Measurements from ENCODE around the gene CDKAL1.

The CDKAL1 gene

DNA sequence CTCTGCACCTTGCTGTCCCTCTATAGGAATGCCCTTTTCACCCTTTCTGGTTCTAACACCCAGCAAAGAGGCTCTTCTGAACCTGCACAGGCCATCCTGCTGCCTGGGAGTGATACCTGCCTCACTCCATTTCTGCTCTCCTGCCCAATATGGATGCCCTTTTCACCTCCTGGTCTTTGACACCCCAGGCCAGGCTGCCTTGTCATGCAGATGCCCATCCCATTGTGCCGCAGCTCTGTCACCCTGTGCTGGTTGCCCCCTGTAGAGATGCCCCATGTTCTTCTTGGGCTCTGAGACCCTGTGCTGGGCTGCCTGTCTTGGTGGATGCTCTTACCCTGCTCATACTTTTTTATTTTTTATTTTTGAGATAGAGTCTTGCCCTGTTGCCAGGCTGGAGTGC, 95.3 kb downstream of the CDKAL1 start:
- Histone ChIP-seq H3K79me2 (ENCODE audit: insufficient read depth, low read depth) (no peaks in the 10 kb centered on the region), H4K20me1 (ENCODE audit: insufficient read depth) (no peaks in the 10 kb centered on the region), H3K9ac (no peak overlapping the region), H3K4me1 (ENCODE audit: low read depth, poor library complexity, severe bottlenecking) (peaks cover 11% of the 10 kb centered on the region), H3K36me3 (ENCODE audit: insufficient read depth) (no peaks in the 10 kb centered on the region; the same call in 1 of the 2 replicates), H3K4me2 (no peak overlapping the region), H3K27me3 (ENCODE audit: insufficient read depth, low read depth) (no peaks in the 10 kb centered on the region), H2AFZ (ENCODE audit: low read depth) (no peak overlapping the region), H3K27ac (no peak overlapping the region), H3K4me3 (IDR thresholded peaks at IDR 0.05; ENCODE audit: insufficient read depth, low read depth, low read length) (no peak overlapping the region)
- TF ChIP-seq, protein P1, sequence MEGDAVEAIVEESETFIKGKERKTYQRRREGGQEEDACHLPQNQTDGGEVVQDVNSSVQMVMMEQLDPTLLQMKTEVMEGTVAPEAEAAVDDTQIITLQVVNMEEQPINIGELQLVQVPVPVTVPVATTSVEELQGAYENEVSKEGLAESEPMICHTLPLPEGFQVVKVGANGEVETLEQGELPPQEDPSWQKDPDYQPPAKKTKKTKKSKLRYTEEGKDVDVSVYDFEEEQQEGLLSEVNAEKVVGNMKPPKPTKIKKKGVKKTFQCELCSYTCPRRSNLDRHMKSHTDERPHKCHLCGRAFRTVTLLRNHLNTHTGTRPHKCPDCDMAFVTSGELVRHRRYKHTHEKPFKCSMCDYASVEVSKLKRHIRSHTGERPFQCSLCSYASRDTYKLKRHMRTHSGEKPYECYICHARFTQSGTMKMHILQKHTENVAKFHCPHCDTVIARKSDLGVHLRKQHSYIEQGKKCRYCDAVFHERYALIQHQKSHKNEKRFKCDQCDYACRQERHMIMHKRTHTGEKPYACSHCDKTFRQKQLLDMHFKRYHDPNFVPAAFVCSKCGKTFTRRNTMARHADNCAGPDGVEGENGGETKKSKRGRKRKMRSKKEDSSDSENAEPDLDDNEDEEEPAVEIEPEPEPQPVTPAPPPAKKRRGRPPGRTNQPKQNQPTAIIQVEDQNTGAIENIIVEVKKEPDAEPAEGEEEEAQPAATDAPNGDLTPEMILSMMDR (conservative IDR thresholded peaks at IDR 0.05; ENCODE audit: low read depth, low read length): no peak

DNA sequence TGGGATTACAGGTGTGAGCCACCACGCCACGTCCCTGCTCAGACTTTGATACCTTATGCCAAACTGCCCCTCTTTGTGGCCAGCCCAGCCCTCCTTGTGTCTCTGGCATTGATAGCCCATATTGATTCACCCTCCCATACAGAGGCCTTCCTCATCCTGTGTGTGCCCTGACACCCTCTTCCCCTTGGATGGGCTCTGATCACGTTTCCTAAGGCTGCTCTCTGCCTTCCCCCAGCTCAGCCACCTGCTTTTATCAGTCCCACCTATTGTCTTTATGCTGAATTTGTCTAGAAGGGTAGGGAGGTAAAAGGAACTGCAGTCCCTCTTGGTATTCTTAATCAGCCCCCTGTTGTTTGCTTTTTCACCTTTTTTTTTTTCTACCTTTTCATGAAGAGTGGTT, 95.9 kb downstream of the CDKAL1 start:
- H3K4me2 ChIP-seq: no peak overlapping the region
- no peaks in the 10 kb centered on the region for H3K36me3 ChIP-seq (ENCODE audit: insufficient read depth)
- TF ChIP-seq, protein P1 (conservative IDR thresholded peaks at IDR 0.05; ENCODE audit: low read depth, low read length): no peak
- H3K27me3 ChIP-seq (ENCODE audit: insufficient read depth, low read depth): no peaks in the 10 kb centered on the region
- peaks cover 11% of the 10 kb centered on the region for H3K4me1 ChIP-seq (ENCODE audit: low read depth, poor library complexity, severe bottlenecking)
- H3K9ac ChIP-seq: no peak overlapping the region
- no peak overlapping the region for H3K27ac ChIP-seq
- no peak overlapping the region for H3K4me3 ChIP-seq (IDR thresholded peaks at IDR 0.05; ENCODE audit: insufficient read depth, low read depth, low read length)
- no peaks in the 10 kb centered on the region for H3K79me2 ChIP-seq (ENCODE audit: insufficient read depth, low read depth)
- no peaks in the 10 kb centered on the region for H4K20me1 ChIP-seq (ENCODE audit: insufficient read depth)
- no peak overlapping the region for H2AFZ ChIP-seq (ENCODE audit: low read depth)

DNA sequence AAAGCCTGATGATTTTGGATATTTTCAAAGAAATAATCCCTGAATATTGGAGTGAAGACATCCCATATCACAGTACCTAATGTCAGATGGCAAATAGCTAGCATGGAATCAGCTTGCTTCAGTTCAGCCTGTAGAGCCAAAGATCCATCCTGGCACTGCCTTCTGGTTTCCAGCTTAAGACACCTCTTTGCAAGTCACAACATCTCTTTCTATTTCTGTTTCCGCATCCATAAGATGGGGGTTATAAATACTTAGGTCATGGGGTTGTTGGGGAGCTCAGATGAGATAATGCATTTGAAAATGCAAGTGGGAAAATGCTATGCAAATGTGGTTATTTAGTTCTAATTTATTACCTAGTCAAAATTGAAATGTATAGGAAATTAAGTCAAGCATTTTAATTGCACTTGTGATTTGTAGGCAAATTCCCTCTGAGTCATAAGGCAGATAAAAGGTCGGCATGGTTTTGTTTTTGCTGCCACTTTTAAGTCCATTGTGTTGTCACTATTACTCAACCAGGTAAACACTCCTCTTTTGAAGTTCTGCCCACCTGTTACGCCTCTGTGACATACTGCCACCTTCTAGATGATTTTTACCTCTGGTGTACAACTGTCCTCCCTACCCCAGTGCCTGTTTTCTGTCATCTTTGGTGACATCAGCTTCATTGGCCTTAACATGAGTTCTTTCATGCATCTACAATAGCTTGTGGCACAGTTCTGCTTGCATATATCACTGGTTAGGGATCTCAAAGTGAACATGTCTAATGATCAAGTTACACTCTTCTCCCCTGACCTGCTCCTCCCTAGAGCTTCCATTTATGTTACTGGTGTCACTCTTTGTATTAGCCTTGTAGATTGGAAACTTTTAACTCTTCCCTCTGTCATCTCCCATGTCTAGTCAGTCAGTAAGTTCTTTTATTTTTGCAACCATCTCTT, 96.6 kb downstream of the CDKAL1 start:
- H3K4me2 ChIP-seq: no peak overlapping the region
- H4K20me1 ChIP-seq (ENCODE audit: insufficient read depth): no peaks in the 10 kb centered on the region
- H3K4me3 ChIP-seq (IDR thresholded peaks at IDR 0.05; ENCODE audit: insufficient read depth, low read depth, low read length): no peak overlapping the region
- H2AFZ ChIP-seq (ENCODE audit: low read depth): no peak overlapping the region
- H3K36me3 ChIP-seq (ENCODE audit: insufficient read depth): no peaks in the 10 kb centered on the region
- H3K27me3 ChIP-seq (ENCODE audit: insufficient read depth, low read depth): no peaks in the 10 kb centered on the region
- H3K27ac ChIP-seq: no peak overlapping the region
- H3K79me2 ChIP-seq (ENCODE audit: insufficient read depth, low read depth): no peaks in the 10 kb centered on the region
- H3K4me1 ChIP-seq (ENCODE audit: low read depth, poor library complexity, severe bottlenecking): peaks cover 11% of the 10 kb centered on the region
- H3K9ac ChIP-seq: no peak overlapping the region
- TF ChIP-seq, protein P1 (conservative IDR thresholded peaks at IDR 0.05; ENCODE audit: low read depth, low read length): no peak

DNA sequence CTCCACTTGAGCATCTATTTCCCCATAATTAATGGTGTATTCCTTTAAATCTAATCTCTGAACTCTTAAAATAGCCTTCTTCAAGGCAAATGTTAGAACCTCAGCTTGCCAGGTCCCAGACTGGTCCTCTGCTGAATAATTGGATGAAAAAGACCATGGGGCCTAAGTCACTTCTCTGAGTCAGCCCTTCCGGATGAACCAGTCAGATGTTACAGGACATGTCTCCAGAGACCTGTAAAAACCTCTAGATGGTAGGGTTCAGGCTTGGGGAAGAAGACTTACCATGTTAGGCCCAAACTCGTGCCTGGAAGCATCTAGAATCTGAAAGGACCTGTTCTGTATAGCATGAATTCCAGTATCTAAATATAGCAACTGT, 97.3 kb downstream of the CDKAL1 start:
- H3K27me3 ChIP-seq (ENCODE audit: insufficient read depth, low read depth): no peaks in the 10 kb centered on the region
- no peak overlapping the region for H3K4me2 ChIP-seq

More for the DNA sequence above, 97.3 kb downstream of the CDKAL1 start:
- Histone ChIP-seq H3K4me1 (ENCODE audit: low read depth, poor library complexity, severe bottlenecking) (peaks cover 11% of the 10 kb centered on the region), H3K4me3 (IDR thresholded peaks at IDR 0.05; ENCODE audit: insufficient read depth, low read depth, low read length) (no peak overlapping the region), H3K9ac (no peak overlapping the region), H4K20me1 (ENCODE audit: insufficient read depth) (no peaks in the 10 kb centered on the region), H3K36me3 (ENCODE audit: insufficient read depth) (no peaks in the 10 kb centered on the region), H3K79me2 (ENCODE audit: insufficient read depth, low read depth) (no peaks in the 10 kb centered on the region), H2AFZ (ENCODE audit: low read depth) (no peak overlapping the region), H3K27ac (no peak overlapping the region)
- TF ChIP-seq, protein P1 (conservative IDR thresholded peaks at IDR 0.05; ENCODE audit: low read depth, low read length): no peak
